ENCODE results near the gene AJAP1. TPM values are rescaled to one million over a fixed set of nuclear protein-coding genes. Genes with fewer than 3 reads are reported as not detected.

The AJAP1 gene, protein sequence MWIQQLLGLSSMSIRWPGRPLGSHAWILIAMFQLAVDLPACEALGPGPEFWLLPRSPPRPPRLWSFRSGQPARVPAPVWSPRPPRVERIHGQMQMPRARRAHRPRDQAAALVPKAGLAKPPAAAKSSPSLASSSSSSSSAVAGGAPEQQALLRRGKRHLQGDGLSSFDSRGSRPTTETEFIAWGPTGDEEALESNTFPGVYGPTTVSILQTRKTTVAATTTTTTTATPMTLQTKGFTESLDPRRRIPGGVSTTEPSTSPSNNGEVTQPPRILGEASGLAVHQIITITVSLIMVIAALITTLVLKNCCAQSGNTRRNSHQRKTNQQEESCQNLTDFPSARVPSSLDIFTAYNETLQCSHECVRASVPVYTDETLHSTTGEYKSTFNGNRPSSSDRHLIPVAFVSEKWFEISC
- polyA plus RNA-seq (2013), result not detected

DNA sequence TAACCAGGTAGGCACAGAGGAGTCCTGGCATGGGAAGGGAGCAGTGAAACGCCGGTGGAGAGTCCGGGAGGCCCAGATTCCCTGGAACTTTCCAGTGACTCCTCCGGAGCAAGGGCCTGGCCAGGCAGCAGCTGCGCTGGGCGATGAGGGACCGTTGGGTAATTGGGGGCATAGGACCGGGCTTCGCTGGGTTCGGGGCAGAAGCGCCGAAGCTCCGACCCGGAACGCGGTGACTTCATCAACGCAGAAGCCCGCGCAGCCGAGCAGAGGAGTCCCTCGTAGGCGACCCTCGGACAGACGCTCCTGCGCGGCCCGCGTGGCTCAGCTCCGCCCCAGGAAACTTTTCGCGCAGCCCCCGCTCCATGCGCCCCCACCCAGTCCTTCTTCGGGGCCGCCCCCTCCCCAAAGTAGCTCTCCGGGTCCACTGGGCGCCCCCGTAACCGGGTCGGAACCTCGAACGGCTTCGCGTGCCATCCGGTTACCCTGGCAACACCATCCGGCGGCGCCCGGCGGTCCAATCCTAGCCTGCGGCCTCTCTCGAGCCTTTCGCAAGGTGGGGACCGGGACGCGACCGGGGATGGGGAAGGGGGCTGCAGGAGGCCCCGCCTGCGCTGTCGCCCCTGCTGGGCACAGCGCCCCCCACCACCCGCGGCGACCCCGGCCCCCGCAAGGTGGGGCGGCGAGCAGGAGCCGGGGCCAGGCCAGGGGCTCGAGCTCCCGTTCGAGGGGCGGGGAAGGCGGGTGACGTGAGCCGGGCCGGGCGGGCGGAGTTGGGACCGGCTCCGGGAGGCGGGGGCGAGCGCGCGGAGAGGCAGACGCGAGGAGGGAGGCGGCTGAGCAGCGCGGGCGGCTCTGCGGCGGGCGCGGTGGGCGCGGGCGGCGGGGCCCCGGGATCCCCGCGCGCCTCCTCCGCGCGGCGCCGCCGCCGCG, at the start of gene AJAP1:
AJAP1 (plus strand) TSS at position 814 of the 930 bp plus-strand sequence. CDS start 817 bp downstream, outside the sequence.
- no peaks in the 10 kb centered on the region for H3K36me3 ChIP-seq (ENCODE audit: control insufficient read depth in 4 of 4, insufficient read depth in 4 of 4, low read length in 3 of 4)
- 3% methylated on average over 84 of the region's 112 CpGs for WGBS (ENCODE audit: insufficient coverage)
- peaks cover 7 to 95% (median 48%) of the 10 kb centered on the region in 5 experiments for H3K27me3 ChIP-seq (replicated peaks in 2 of 5; ENCODE audit: control insufficient read depth in 4 of 5, insufficient read depth in 5 of 5, low read length in 4 of 5)
- peaks cover 0 to 28% (median 10%) of the 10 kb centered on the region in 4 experiments for H3K4me1 ChIP-seq (ENCODE audit: control extremely low read depth in 1 of 4, control insufficient read depth in 4 of 4, insufficient read depth in 4 of 4, low read length in 3 of 4)
- H3K4me3 ChIP-seq (ENCODE audit: control insufficient read depth in 1 of 7, extremely low read depth in 1 of 7, insufficient read depth in 4 of 7, low read depth in 2 of 7, low read length in 6 of 7), result peak within 1 kb of the TSS in 4 of 7 experiments; percentile 27 to 68 (median 56)
- no peaks in the 10 kb centered on the region for H3K9me3 ChIP-seq (ENCODE audit: control extremely low read depth in 1 of 5, control insufficient read depth in 4 of 5, insufficient read depth in 2 of 5, low read depth in 1 of 5, low read length in 4 of 5)
- no peak within 1 kb of the TSS for H3K27ac ChIP-seq (ENCODE audit: insufficient read depth in 1 of 2, low read depth in 1 of 2, low read length in 2 of 2, poor library complexity in 1 of 2, severe bottlenecking in 2 of 2)
- CTCF ChIA-PET, result no interaction called here
- POLR2A ChIA-PET, result no interaction called here
- no peak for DNase-seq

DNA sequence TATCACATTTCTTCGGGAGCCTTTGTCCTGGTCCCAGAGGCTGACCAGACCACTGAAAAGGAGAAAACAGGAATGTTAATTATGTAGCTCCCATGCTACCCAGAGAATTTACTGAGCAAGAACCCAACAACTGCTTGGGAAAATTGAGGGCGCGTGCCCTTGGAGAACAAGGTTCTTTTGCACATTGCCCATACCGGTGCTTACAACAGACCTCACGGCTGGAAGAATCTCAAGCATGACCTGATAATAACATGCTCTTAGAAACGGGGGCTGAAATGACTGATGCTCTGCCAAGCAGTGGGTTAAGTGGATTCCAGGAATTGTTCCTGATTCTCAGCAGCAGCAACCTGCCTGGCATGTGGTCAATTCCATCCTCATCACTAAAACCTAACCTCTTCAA, 49.3 kb upstream of the AJAP1 start:
- Histone ChIP-seq H3K36me3 (ENCODE audit: control insufficient read depth in 4 of 4, insufficient read depth in 4 of 4, low read length in 3 of 4) (no peaks in the 10 kb centered on the region), H3K4me1 (ENCODE audit: control extremely low read depth in 1 of 4, control insufficient read depth in 4 of 4, insufficient read depth in 4 of 4, low read length in 3 of 4) (peaks cover 0 to 38% (median 13%) of the 10 kb centered on the region in 4 experiments), H3K9me3 (ENCODE audit: control extremely low read depth in 1 of 5, control insufficient read depth in 4 of 5, insufficient read depth in 2 of 5, low read depth in 1 of 5, low read length in 4 of 5) (peaks cover 0 to 15% (median 3%) of the 10 kb centered on the region in 5 experiments), H3K27ac (ENCODE audit: insufficient read depth in 1 of 2, low read depth in 1 of 2, low read length in 2 of 2, poor library complexity in 1 of 2, severe bottlenecking in 2 of 2) (no peak overlapping the region), H3K4me3 (ENCODE audit: control insufficient read depth in 1 of 7, extremely low read depth in 1 of 7, insufficient read depth in 4 of 7, low read depth in 2 of 7, low read length in 6 of 7) (no peak overlapping the region), H3K27me3 (replicated peaks in 2 of 5; ENCODE audit: control insufficient read depth in 4 of 5, insufficient read depth in 5 of 5, low read length in 4 of 5) (peaks cover 0 to 2% (median 0%) of the 10 kb centered on the region in 5 experiments)
- 85% methylated on average over 5 of the region's 6 CpGs for WGBS (ENCODE audit: insufficient coverage)
- ChIA-PET POLR2A (no interaction called here), CTCF (no interaction called here)
- no peak for DNase-seq

DNA sequence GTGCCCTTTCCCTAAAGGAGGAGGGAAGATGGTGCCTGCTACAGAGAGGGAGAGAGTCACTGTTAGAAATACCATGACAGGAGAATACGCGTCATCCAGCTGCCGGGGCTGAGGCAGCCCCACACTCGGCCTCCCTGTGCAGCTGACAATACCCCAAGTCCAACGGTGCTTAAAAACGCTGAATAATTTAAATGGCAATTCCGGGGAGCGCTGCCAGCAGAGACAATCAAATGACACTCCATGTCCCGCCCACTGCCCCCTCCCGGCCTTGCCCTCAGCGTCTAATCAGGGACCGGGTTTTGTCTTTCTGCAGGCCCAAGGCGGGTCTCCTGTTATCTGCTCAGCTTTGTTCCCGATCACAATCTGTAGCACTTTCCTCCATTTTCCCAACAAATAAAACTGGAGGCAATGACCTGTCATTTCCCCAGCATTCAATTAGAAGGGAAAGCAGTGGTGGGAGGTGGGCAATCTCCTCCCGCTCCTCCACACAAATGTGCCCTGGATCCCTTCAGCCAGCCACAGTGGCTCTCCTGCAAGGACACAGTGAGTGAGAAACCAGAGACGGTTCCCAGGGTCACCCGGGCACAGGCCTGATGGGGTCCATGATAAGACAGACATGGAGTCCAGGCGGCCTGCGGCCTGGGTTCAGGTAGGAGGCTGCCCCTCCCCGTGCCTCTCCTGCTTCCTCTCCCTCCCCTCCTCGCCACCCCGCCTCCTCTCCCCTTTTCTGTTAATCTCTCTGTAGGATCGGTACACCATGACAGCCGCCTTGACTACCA, 42.7 kb upstream of the AJAP1 start:
- H3K27me3 ChIP-seq (replicated peaks in 2 of 5; ENCODE audit: control insufficient read depth in 4 of 5, insufficient read depth in 5 of 5, low read length in 4 of 5), result peaks cover 0 to 3% (median 0%) of the 10 kb centered on the region in 5 experiments
- H3K4me1 ChIP-seq (ENCODE audit: control extremely low read depth in 1 of 4, control insufficient read depth in 4 of 4, insufficient read depth in 4 of 4, low read length in 3 of 4), result no peaks in the 10 kb centered on the region
- H3K36me3 ChIP-seq (ENCODE audit: control insufficient read depth in 4 of 4, insufficient read depth in 4 of 4, low read length in 3 of 4), result no peaks in the 10 kb centered on the region
- CTCF ChIA-PET, result interaction anchor here (0.7 kb wide), 1 partner anchor 13 kb away, joined by 3 read pairs; no protein-coding TSS in a partner anchor
- WGBS (ENCODE audit: insufficient coverage), result 88% methylated on average over 20 of the region's 24 CpGs
- POLR2A ChIA-PET, result no interaction called here
- DNase-seq, result no peak
- peaks cover 0 to 23% (median 6%) of the 10 kb centered on the region in 5 experiments for H3K9me3 ChIP-seq (ENCODE audit: control extremely low read depth in 1 of 5, control insufficient read depth in 4 of 5, insufficient read depth in 2 of 5, low read depth in 1 of 5, low read length in 4 of 5)
- H3K4me3 ChIP-seq (ENCODE audit: control insufficient read depth in 1 of 7, extremely low read depth in 1 of 7, insufficient read depth in 4 of 7, low read depth in 2 of 7, low read length in 6 of 7), result no peak overlapping the region
- H3K27ac ChIP-seq (ENCODE audit: insufficient read depth in 1 of 2, low read depth in 1 of 2, low read length in 2 of 2, poor library complexity in 1 of 2, severe bottlenecking in 2 of 2), result no peak overlapping the region

DNA sequence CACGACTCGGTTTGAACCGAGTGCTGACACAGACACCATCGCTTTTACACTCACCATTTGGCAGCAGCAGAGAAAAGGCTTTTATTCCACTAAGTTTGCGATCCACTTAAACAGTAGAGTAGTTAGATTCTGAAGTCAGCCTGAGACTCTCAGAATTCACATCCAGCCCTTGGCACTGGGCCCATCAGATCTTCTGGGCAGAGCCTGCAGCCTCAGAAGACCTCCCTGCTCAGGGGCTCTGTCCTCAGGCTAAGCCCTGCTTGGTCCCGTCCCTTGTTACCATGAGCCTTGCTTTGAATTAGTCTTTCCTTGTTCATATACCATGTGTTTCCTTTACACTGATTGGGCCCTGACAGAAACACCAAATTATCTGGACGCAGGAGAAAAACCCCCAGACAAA, 41.4 kb upstream of the AJAP1 start:
- WGBS (ENCODE audit: insufficient coverage), result 87% methylated on average over 5 of the region's 7 CpGs
- Histone ChIP-seq H3K4me3 (ENCODE audit: control insufficient read depth in 1 of 7, extremely low read depth in 1 of 7, insufficient read depth in 4 of 7, low read depth in 2 of 7, low read length in 6 of 7) (no peak overlapping the region), H3K9me3 (ENCODE audit: control extremely low read depth in 1 of 5, control insufficient read depth in 4 of 5, insufficient read depth in 2 of 5, low read depth in 1 of 5, low read length in 4 of 5) (peaks cover 0 to 23% (median 6%) of the 10 kb centered on the region in 5 experiments), H3K4me1 (ENCODE audit: control extremely low read depth in 1 of 4, control insufficient read depth in 4 of 4, insufficient read depth in 4 of 4, low read length in 3 of 4) (no peaks in the 10 kb centered on the region), H3K27ac (ENCODE audit: insufficient read depth in 1 of 2, low read depth in 1 of 2, low read length in 2 of 2, poor library complexity in 1 of 2, severe bottlenecking in 2 of 2) (no peak overlapping the region), H3K27me3 (replicated peaks in 2 of 5; ENCODE audit: control insufficient read depth in 4 of 5, insufficient read depth in 5 of 5, low read length in 4 of 5) (peaks cover 0 to 3% (median 0%) of the 10 kb centered on the region in 5 experiments), H3K36me3 (ENCODE audit: control insufficient read depth in 4 of 4, insufficient read depth in 4 of 4, low read length in 3 of 4) (no peaks in the 10 kb centered on the region)
- CTCF ChIA-PET, result no interaction called here
- DNase-seq, result peak in 2 of 3 donors; percentile 9
- POLR2A ChIA-PET, result no interaction called here

DNA sequence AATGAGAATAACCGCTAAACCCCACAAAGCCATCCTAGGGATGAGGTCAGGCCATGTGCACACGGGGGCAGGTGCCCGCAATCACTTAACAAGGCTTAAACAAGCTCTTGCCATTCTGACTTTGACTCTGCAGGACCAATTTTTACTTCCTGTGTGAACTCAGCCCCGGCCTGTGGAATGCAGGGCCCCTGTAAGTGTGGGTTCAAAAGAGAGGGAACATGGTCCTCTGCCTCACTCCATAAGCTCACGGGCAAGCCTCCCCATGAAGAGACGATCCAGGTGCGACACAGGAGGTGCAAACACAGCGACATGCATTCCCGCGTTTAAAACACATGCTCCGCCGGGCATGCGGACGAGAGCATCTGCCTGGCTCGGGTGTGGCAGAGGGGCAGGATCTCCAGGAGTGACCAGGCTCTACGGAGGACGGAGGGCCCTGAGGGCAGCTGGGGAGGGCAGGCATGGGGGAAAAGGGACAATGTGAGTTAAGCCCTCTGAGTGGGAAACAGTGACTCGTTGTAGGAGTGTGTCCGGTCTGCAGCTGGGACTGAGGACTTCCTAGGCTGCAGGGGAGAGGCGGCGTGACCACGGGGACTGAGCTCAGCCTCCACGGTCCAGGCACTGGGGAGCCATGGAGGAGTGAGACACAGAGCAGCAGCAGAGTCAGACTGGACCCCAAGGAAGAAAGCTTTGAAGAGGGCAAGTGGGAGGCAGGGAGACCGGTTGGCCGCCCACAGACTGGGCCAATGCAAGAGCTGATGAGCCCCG, 40.6 kb upstream of the AJAP1 start:
- WGBS (ENCODE audit: insufficient coverage), result 95% methylated on average over 21 of the region's 26 CpGs
- DNase-seq, result no peak
- CTCF ChIA-PET, result no interaction called here

DNA sequence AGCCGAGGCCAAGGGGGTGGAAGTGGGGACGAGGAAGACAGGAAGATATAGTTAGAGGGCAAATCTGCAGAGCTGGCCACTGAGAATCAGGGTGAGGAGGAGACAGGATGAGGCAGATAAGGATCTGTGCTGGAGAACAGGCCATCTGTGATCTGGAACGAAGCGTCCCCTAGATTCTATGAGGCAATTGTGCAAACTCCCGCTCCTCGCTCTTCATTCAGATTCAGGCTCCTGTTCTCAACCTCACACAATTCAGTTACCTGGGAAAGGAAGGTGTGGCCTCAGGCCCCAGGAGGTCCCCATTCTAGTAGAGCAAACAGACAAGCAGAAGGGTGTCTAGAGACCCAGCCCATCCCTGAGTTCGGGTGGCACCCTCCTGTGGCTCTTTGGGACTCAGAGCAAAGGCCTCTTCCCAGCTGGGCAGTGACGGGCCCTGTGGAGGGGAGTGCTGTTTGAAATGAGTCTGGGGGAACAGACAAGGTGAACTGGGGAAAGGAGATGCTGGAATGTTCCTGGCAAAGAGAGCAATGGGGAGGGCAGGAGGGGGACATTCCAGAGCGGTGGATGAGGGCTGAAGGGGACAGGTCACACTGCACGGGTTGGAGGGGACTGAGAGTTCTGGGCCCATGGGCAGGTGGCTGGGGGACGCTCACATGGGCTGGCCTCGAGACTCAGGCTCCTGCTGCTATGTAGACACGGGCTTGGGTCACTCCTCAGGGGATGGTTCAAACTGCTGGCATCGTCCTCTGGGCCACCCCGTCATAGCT, 39.9 kb upstream of the AJAP1 start:
- Histone ChIP-seq H3K9me3 (ENCODE audit: control extremely low read depth in 1 of 5, control insufficient read depth in 4 of 5, insufficient read depth in 2 of 5, low read depth in 1 of 5, low read length in 4 of 5) (peaks cover 0 to 14% (median 6%) of the 10 kb centered on the region in 5 experiments), H3K4me1 (ENCODE audit: control extremely low read depth in 1 of 4, control insufficient read depth in 4 of 4, insufficient read depth in 4 of 4, low read length in 3 of 4) (no peaks in the 10 kb centered on the region), H3K27me3 (replicated peaks in 2 of 5; ENCODE audit: control insufficient read depth in 4 of 5, insufficient read depth in 5 of 5, low read length in 4 of 5) (peaks cover 0 to 3% (median 0%) of the 10 kb centered on the region in 5 experiments), H3K36me3 (ENCODE audit: control insufficient read depth in 4 of 4, insufficient read depth in 4 of 4, low read length in 3 of 4) (no peaks in the 10 kb centered on the region), H3K27ac (ENCODE audit: insufficient read depth in 1 of 2, low read depth in 1 of 2, low read length in 2 of 2, poor library complexity in 1 of 2, severe bottlenecking in 2 of 2) (no peak overlapping the region), H3K4me3 (ENCODE audit: control insufficient read depth in 1 of 7, extremely low read depth in 1 of 7, insufficient read depth in 4 of 7, low read depth in 2 of 7, low read length in 6 of 7) (no peak overlapping the region)
- ChIA-PET POLR2A (no interaction called here), CTCF (no interaction called here)
- no peak for DNase-seq
- 85% methylated on average over 10 of the region's 15 CpGs for WGBS (ENCODE audit: insufficient coverage)

More for the DNA sequence above, 40.6 kb upstream of the AJAP1 start:
- Histone ChIP-seq H3K27ac (ENCODE audit: insufficient read depth in 1 of 2, low read depth in 1 of 2, low read length in 2 of 2, poor library complexity in 1 of 2, severe bottlenecking in 2 of 2) (no peak overlapping the region), H3K36me3 (ENCODE audit: control insufficient read depth in 4 of 4, insufficient read depth in 4 of 4, low read length in 3 of 4) (no peaks in the 10 kb centered on the region), H3K27me3 (replicated peaks in 2 of 5; ENCODE audit: control insufficient read depth in 4 of 5, insufficient read depth in 5 of 5, low read length in 4 of 5) (peaks cover 0 to 3% (median 0%) of the 10 kb centered on the region in 5 experiments), H3K9me3 (ENCODE audit: control extremely low read depth in 1 of 5, control insufficient read depth in 4 of 5, insufficient read depth in 2 of 5, low read depth in 1 of 5, low read length in 4 of 5) (peaks cover 0 to 21% (median 6%) of the 10 kb centered on the region in 5 experiments), H3K4me3 (ENCODE audit: control insufficient read depth in 1 of 7, extremely low read depth in 1 of 7, insufficient read depth in 4 of 7, low read depth in 2 of 7, low read length in 6 of 7) (no peak overlapping the region), H3K4me1 (ENCODE audit: control extremely low read depth in 1 of 4, control insufficient read depth in 4 of 4, insufficient read depth in 4 of 4, low read length in 3 of 4) (no peaks in the 10 kb centered on the region)
- POLR2A ChIA-PET, result no interaction called here
